Measurements from ENCODE around the gene CELA3B. TPM values are rescaled to one million over a fixed set of nuclear protein-coding genes. Genes with fewer than 3 reads are reported as not detected.

CELA3B gene
- total RNA-seq, 4 donors from 2014 or later: not detected

GRCh38 chr1:22037520-22037919, 60.7 kb downstream of the CELA3B start:
- TF ChIP-seq CTCF (IDR thresholded peaks at IDR 0.05) (no peak), POLR2AphosphoS5 (IDR thresholded peaks at IDR 0.05) (no peak), POLR2A (IDR thresholded peaks at IDR 0.05) (no peak), EP300 (IDR thresholded peaks at IDR 0.05) (no peak)
- Histone ChIP-seq H3K4me1 (peaks cover 0 to 13% (median 0%) of the 10 kb centered on the region in 3 donors), H3K36me3 (no peaks in the 10 kb centered on the region), H3K27ac (no peak overlapping the region), H3K9me3 (no peaks in the 10 kb centered on the region), H3K4me3 (no peak overlapping the region), H3K27me3 (no peaks in the 10 kb centered on the region)
- ATAC-seq: no peak
- 65 to 79% methylated on average over 6 of the region's 7 CpGs for WGBS, 2 donors (ENCODE audit: low coverage in 1 of 2)

- Histone ChIP-seq H3K4me1 (peaks cover 0 to 13% (median 0%) of the 10 kb centered on the region in 3 donors), H3K27ac (no peak overlapping the region), H3K27me3 (no peaks in the 10 kb centered on the region), H3K36me3 (no peaks in the 10 kb centered on the region), H3K9me3 (no peaks in the 10 kb centered on the region), H3K4me3 (no peak overlapping the region)
- TF ChIP-seq CTCF (IDR thresholded peaks at IDR 0.05) (no peak), EP300 (IDR thresholded peaks at IDR 0.05) (no peak), POLR2A (IDR thresholded peaks at IDR 0.05) (no peak), POLR2AphosphoS5 (IDR thresholded peaks at IDR 0.05) (no peak)
- ATAC-seq: no peak
- WGBS, 2 donors (ENCODE audit: low coverage in 1 of 2): 50 to 72% methylated on average over 1 to 5 of the region's 5 CpGs
Observed at GRCh38 chr1:22038036-22038435, 61.2 kb downstream of the CELA3B start.

Small RNAs within 50 kb of the gene (small RNA-seq; reads per million reads assigned to genes)
- gene RN7SL186P (0 reads per million in 4 donors), gene RN7SL386P (0 reads per million in 4 donors), gene RNU6-1022P (0 reads per million in 4 donors), gene RNU6-776P (0 reads per million in 4 donors)

Other genes starting within 250 kb of the CELA3B start
- gene USP48, start 193.9 kb upstream of the CELA3B start, total RNA-seq: 10 to 100 TPM; 39.2 to 83.1 (median 51.5) TPM
- gene LDLRAD2, start 164.8 kb upstream of the CELA3B start, total RNA-seq: under 1 TPM in 1 of 4 donors, not detected in 3; 0.08 TPM
- gene HSPG2, start 39.7 kb upstream of the CELA3B start, total RNA-seq: 1,000 to 10,000 TPM in 1 of 4 donors, 100 to 1,000 TPM in 3; 311 to 1,021 (median 351) TPM
- not detected for gene CELA3A, start 24.6 kb downstream of the CELA3B start, total RNA-seq
- 100 to 1,000 TPM; 190 to 309 (median 205) TPM for gene CDC42, start 75.7 kb downstream of the CELA3B start, total RNA-seq
- gene WNT4, start 166.1 kb downstream of the CELA3B start, total RNA-seq: under 1 TPM in 3 of 4 donors, not detected in 1; 0.12 to 0.27 (median 0.27) TPM

Data from gastroesophageal sphincter (tissue), 4 donors.